Calu3 (cell line): Measurements from ENCODE around the gene KCTD13. TPM values are rescaled to one million over a fixed set of nuclear protein-coding genes. Genes with fewer than 3 reads are reported as not detected.

Experiments used
- BruUV-seq: library from RNA; stranded (reverse); fragments of 400-500 nt; replicated peaks from 2 replicates; lab custom pipeline; 2021; lab: Mats Ljungman, UMichigan
- CTCF ChIA-PET: fragments of 300-600 bp; sonication (Branson Sonifier 250); formaldehyde crosslinking; loops from one replicate; lab custom pipeline; 2022; ENCODE audit warnings: antibody characterized with exemption; lab: Charles Lee
- DNase-seq: peaks from one replicate; pipeline ENCODE4 v3.0.0; 2022
- H3K27ac Mint-ChIP-seq: one replicate; pipeline ENCODE4 v1.8.0; 2022; ENCODE audit warnings: mixed read lengths; ENCODE audit not compliant: unreplicated experiment
- H3K27me3 Mint-ChIP-seq: one replicate; pipeline ENCODE4 v1.8.0; 2022; ENCODE audit warnings: mixed read lengths; ENCODE audit not compliant: unreplicated experiment
- H3K36me3 Mint-ChIP-seq: one replicate; pipeline ENCODE4 v1.8.0; 2022; ENCODE audit warnings: mild to moderate bottlenecking, moderate library complexity, mixed read lengths; ENCODE audit not compliant: insufficient read depth, unreplicated experiment
- H3K4me1 Mint-ChIP-seq: one replicate; pipeline ENCODE4 v1.8.0; 2022; ENCODE audit warnings: mild to moderate bottlenecking, low read depth, mixed read lengths; ENCODE audit not compliant: unreplicated experiment
- H3K4me3 Mint-ChIP-seq: one replicate; pipeline ENCODE4 v1.8.0; 2022; ENCODE audit warnings: mild to moderate bottlenecking, low read depth, moderate library complexity, mixed read lengths; ENCODE audit not compliant: unreplicated experiment
- H3K9me3 Mint-ChIP-seq: one replicate; pipeline ENCODE4 v1.8.0; 2022; ENCODE audit warnings: low read depth, mixed read lengths; ENCODE audit not compliant: unreplicated experiment
- CTCF ChIP-seq: fragments of 200-600 bp; IDR thresholded peaks from one replicate; pipeline ENCODE4 v1.8.0; 2022; ENCODE audit warnings: antibody characterized with exemption; ENCODE audit not compliant: unreplicated experiment
- intact Hi-C: fragments of 100-400 bp; cut with micrococcal nuclease; formaldehyde crosslinking; loops from one replicate; pipeline ENCODE4 v1.10.0; 2022; ENCODE audit not compliant: unreplicated experiment
- total RNA-seq: library from RNA; stranded (reverse); gene quantifications from 2 replicates; pipeline ENCODE4 v1.2.3, GENCODE V29; 2022

The KCTD13 gene
- total RNA-seq, 1 experiment from 2014 or later: 55.8 TPM

GRCh38 chr16:29899516-29900101 is 26.4 kb downstream of the KCTD13 start, which contains the start of gene SEZ6L2:
Gene SEZ6L2 (minus strand): TSS chr16:29899550. CDS start chr16:29899019, 531 bp downstream.
- Mint-ChIP-seq H3K27ac (peak within 1 kb of the TSS; percentile 95), H3K9me3 (no peaks in the 10 kb centered on the region), H3K27me3 (no peaks in the 10 kb centered on the region), H3K4me1 (peaks cover 24% of the 10 kb centered on the region), H3K4me3 (peak within 1 kb of the TSS; percentile 89), H3K36me3 (peaks cover 47% of the 10 kb centered on the region)
- peak; percentile 96 for DNase-seq
- TF ChIP-seq CTCF: peak; percentile 75
- no TSS peak for BruUV-seq
- CTCF ChIA-PET: interaction anchor here (0.6 to 2.5 kb wide), 23 partner anchors 10 to 967 kb away, joined by 3 to 11 read pairs (median 4); partner anchors contain the start of genes KCTD13, KIF22, PAGR1 and TAOK2
- intact Hi-C loops: loop anchor here (2.0 to 10.0 kb wide), 4 partner anchors 15 to 105 kb away; partner anchors contain the start of genes CDIPT and MVP

GRCh38 chr16:29898804-29899515 is 27.1 kb downstream of the KCTD13 start:
- Mint-ChIP-seq H3K27ac (peak overlapping the region; percentile 41), H3K9me3 (no peaks in the 10 kb centered on the region)
- intact Hi-C loops: loop anchor here (2.0 to 5.0 kb wide), 2 partner anchors 37 to 106 kb away; partner anchors contain the start of gene CDIPT

GRCh38 chr16:29898135-29898803 is 27.8 kb downstream of the KCTD13 start:
- Mint-ChIP-seq H3K27ac (peak overlapping the region; percentile 41), H3K27me3 (no peaks in the 10 kb centered on the region), H3K36me3 (peaks cover 39% of the 10 kb centered on the region), H3K4me3 (peak overlapping the region; percentile 89), H3K4me1 (peaks cover 17% of the 10 kb centered on the region), H3K9me3 (no peaks in the 10 kb centered on the region)
- BruUV-seq: no TSS peak
- CTCF ChIA-PET: interaction anchor here (0.6 to 1.4 kb wide), 2 partner anchors 148 to 197 kb away, joined by 6 to 7 read pairs; no protein-coding TSS in a partner anchor
- no peak for TF ChIP-seq CTCF
- intact Hi-C loops: loop anchor here (2.0 to 5.0 kb wide), 2 partner anchors 36 to 107 kb away; partner anchors contain the start of gene CDIPT
- DNase-seq: no peak

More at GRCh38 chr16:29898804-29899515, 27.1 kb downstream of the KCTD13 start:
- peak; percentile 87 for DNase-seq
- CTCF ChIA-PET: interaction anchor here (0.6 to 2.5 kb wide), 19 partner anchors 11 to 966 kb away, joined by 3 to 10 read pairs (median 4); partner anchors contain the start of genes KCTD13, KIF22, PAGR1 and TAOK2
- BruUV-seq: TSS peak; percentile 82
- TF ChIP-seq CTCF: no peak
- peak overlapping the region; percentile 89 for H3K4me3 Mint-ChIP-seq
- peaks cover 24% of the 10 kb centered on the region for H3K4me1 Mint-ChIP-seq
- H3K36me3 Mint-ChIP-seq: peaks cover 46% of the 10 kb centered on the region
- no peaks in the 10 kb centered on the region for H3K27me3 Mint-ChIP-seq

GRCh38 chr16:29897333-29897732 is 28.7 kb downstream of the KCTD13 start:
- H3K4me1 Mint-ChIP-seq: peaks cover 15% of the 10 kb centered on the region
- no peak for DNase-seq
- no peak for TF ChIP-seq CTCF
- H3K4me3 Mint-ChIP-seq: no peak overlapping the region
- CTCF ChIA-PET: no interaction called here
- BruUV-seq: no TSS peak
- no peaks in the 10 kb centered on the region for H3K27me3 Mint-ChIP-seq
- intact Hi-C loops: loop anchor here (5.0 kb wide), 1 partner anchor 35 kb away; the partner anchor contains the start of gene CDIPT
- no peak overlapping the region for H3K27ac Mint-ChIP-seq
- H3K9me3 Mint-ChIP-seq: no peaks in the 10 kb centered on the region
- H3K36me3 Mint-ChIP-seq: peaks cover 34% of the 10 kb centered on the region
